ENCODE results near the gene SEMA5B.

SEMA5B gene

GRCh38 chr3:122924056-122924455 lies 103.5 kb downstream of the SEMA5B start:
- DNase-seq (ENCODE audit: low spot score), result no peak

- no peak for DNase-seq (ENCODE audit: low spot score)
Observed at GRCh38 chr3:122923611-122924010, 104.0 kb downstream of the SEMA5B start.

DNA sequence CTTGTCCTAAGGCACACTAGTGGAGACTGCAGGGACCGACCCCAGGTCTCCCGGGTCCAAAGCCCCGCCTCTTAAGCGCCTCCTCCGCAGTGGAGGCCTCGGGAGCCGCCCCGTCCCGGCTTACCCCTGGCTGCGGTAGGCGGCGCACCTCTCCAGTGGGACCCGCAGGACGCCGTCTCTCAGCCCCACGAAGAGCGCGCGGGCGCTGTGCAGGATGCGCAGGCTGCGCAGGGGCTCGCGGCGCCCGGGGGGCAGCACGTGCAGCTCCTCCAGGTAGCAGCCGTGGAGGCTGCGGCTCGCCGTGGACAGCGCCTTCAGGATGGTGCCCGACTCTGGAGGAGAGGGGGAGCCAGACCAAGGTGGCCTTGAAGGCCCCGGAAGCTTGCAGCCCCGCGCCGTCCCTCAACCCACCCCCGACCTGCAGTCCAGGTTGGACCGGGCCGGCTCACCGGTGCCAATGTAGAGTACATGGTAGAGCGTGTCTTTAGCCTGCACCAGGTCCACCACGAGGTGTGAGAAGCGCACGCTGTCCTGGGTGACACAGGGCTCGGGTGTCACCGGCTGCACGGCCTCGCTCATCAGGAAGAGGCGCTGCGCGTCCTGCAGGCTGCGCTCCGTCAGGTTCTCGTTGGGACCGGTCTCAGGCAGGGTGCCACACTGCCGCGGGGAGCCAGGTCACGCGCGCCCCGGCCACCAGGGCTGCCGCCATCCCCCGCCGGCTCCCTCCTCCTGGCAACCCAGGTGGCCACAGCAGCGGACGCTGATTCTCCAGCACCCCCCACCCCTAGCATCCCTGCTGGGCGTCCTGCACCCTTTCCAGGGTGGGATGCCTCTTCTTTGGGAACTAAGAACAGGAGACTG lies 105.5 kb downstream of the SEMA5B start:
- no peak for DNase-seq (ENCODE audit: low spot score)

DNA sequence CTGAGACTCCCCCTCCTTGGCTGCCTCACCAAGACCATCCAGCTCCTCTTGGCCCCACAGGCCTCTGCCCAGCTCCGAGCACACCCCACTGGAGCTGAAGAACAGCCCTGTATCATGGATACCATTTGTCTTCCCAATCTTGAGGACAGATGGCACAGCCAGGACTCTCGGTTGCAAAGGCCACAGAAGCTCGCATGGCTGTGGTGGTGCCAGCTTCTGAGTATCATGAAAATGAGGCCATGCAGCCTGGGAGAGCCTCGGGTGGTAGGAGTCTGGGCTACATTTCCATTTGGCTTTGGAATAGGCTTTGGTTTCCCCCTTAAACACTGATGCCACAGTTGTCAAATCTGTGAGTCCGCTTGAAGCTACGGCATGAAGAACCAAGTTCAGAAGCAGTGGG lies 106.6 kb downstream of the SEMA5B start:
- DNase-seq (ENCODE audit: low spot score), result no peak

DNA sequence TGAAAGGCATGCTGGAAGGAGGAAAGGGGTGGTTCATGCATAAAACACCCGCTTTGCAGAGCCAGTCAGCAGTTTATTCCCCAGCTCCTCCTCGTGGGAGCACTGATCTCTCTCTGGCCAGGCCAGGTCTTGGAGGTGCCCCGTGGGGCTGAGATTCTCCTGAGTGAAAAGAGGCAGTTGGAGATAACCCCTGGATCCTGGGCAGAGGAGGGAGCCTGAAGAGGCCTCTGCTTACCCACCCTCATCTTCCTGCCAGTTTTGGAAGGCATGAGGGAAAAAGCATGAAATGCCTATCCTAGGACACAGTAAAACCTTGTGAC lies 108.3 kb downstream of the SEMA5B start:
- DNase-seq (ENCODE audit: low spot score), result no peak

GRCh38 chr3:122918576-122919290 lies 108.8 kb downstream of the SEMA5B start:
- no peak for DNase-seq (ENCODE audit: low spot score)

GRCh38 chr3:122917412-122917811 lies 110.2 kb downstream of the SEMA5B start:
- no peak for DNase-seq (ENCODE audit: low spot score)

DNA sequence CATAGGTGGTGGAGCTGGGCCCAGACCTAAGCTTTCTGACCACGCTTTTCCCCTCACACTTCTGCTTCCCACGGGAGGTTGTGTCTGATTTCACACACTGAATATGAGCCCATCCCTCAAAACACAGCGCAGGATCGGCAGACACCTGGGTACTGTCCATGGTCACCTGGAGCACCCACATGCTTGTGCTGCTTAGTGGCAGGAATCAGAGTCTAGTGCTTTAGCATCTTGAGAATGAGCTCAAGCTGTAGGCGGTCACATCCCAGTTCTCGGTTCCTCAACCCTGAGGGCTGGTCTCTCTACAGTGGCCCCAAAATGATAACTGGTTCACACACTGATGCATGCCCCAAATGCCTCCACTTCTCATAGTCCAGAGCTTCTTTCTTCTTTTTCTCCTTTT lies 111.0 kb downstream of the SEMA5B start:
- no peak for DNase-seq (ENCODE audit: low spot score)

DNA sequence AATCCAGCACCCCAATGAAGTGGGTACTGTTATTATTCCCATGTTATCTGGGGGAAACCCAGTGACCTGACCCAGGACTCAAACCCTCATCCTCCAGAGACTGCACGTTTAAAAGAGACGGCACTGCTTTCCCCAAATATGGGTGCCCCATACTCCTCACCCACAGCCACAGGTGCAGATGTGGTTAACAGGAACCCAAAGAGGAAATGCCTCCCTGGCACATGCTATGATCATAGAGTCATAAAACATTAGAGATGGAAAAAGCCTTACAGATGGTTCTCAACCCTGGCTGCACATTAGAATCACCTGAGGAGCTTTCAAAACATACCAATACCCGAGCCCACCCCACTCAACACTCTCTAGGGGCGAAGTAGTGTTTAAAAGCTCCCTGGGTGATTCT lies 111.5 kb downstream of the SEMA5B start:
- no peak for DNase-seq (ENCODE audit: low spot score)

DNA sequence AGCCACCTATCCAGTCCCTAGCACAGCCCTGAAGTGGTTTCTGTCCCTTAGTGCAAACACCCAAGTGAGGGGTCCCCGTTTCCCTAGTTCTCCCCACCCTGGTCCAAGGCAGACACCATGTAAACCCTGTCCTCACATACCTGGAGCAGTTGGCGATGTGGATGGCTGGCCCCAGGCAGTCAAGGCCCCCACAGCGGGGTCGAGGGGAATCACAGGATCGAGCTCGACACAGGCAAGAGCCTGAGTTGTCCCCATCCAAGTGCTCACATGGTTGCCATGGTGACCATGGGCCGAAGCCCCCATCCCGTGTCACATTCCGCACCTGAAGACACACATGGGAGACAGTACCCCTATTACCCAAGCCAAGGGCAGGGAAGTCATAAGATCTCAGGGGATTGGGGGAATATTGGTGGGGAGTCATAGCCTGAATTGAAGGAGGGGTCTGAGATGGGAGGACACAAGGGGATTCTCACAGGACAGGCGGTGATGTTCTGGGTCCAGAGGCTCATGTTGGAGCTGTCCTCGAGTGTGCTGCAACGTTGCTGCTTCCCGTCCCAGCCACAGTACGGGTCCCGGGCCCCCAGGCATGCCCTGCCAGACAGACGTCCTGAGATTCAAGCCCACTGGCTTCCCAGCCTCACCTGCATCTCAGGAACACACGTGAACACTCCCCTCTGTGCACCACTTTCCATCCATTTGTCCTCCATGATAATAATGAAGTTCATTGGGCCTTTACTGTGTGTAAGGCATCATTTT lies 112.1 kb downstream of the SEMA5B start:
- no peak for DNase-seq (ENCODE audit: low spot score)

GRCh38 chr3:122913539-122914100 lies 113.9 kb downstream of the SEMA5B start:
- no peak for DNase-seq (ENCODE audit: low spot score)

DNA sequence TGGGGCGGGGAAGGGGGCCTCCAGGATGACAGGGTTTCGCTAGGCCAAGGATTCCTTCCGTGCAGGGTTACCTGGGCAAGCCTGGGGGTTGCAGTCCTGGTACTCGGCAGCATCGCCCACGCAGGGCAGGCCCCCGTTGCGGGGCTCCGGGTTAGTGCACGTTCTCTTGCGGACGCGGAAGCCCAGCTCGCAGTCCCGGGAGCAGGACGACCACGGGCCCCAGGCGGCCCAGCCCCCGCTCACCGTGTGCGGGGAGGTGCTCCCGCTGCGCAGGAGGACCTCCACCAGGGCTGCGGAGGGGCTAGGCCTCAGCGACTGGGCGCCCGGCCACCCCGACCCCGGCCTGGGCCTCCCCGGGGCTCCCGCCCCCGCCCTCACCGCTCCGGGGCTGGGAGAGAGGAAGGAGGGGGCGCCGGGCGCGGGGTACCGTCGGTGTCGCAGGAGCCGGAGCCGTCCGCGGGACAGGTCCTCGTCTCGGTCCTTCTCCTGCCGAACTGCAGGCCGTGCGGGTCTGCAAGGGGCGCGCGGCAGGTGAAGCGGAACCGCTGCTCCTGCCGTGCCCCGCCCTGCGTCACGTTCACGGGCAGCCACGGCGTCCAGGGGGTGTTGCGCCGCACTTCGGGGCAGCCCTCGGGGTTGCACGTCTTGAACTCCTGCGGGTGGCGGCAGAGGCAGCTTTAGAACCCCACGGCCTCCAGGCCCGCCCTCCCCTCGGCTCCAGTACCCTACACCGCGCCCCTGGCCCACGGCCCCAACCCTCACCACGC lies 114.6 kb downstream of the SEMA5B start:
- DNase-seq (ENCODE audit: low spot score), result no peak

GRCh38 chr3:122911901-122912300 lies 115.7 kb downstream of the SEMA5B start:
- no peak for DNase-seq (ENCODE audit: low spot score)

DNA sequence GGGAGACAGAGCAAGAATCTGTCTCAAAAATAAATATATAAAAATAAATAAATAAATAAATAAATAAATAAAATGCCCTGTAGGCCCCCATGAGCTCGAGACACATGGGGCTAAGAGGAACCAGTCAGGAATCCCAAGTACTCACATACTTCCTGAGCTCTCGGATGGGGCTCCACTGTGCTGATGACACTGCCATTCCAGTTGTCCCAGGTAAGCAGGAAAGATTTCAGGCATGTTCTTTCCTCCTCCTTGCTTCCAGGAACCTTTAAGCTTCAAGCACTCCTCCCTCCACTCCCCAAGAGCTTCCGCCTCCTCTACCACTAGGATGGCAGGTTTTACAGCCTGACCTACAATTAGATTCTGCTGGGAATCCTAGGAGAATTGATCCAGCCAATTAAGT lies 119.3 kb downstream of the SEMA5B start:
- DNase-seq (ENCODE audit: low spot score), result no peak

DNA sequence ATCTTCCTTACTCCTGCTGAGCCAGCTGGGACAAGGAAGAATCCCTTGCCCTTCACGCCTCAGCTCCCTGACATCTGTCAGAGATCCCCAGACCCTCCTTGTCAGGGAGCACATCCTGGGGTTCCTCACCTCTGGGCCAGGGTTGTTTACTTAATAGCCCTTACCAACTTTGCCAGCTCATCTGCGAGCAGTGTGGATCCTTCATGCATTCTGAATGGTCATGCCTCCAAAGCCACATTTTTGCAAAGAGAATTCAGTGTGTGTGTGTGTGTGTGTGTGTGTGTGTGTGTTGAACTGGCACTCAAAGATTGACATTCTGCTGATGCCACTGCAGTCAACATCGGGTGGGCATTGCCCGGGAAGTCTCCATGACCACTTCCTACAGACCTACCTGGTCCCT lies 120.1 kb downstream of the SEMA5B start:
- no peak for DNase-seq (ENCODE audit: low spot score)

DNA sequence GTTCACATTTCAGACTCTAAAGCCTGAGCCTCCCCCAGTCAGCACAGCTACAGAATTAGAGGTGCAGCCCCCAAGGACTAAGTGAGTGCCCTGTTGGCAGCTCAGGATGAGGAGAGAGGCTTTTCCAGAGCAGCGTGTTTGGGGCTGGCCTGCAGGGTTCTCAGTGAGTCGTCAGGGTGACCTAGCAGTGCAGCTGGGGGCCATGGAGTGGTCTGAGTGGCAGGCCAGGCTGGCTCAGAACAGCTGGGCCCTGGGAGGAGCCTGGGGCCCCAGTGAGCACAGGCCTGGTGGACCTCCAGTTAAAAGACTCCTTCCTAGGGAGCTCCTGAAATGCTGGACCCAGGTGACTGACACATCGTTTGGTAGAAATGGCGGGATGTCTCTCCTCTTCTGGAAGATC lies 124.4 kb downstream of the SEMA5B start:
- no peak for DNase-seq (ENCODE audit: low spot score)

DNA sequence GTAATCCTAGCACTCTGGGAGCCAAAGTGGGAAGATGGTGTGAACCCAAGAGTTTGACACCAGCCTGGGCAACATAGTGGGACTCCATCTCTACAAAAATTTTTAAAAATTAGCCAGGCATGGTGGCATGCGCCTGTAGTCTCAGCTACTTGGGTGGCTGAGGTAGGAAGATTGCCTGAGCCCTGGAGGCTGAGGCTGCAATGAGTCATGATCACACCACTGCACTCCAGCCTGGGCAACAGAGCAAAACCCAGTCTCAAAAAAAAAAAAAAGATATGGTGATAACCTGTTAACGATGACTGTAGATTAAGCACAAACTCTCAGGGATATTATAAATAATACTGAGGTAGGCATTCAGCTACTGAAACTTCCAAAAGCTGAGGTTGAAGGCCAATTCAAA lies 125.2 kb downstream of the SEMA5B start:
- no peak for DNase-seq (ENCODE audit: low spot score)

DNA sequence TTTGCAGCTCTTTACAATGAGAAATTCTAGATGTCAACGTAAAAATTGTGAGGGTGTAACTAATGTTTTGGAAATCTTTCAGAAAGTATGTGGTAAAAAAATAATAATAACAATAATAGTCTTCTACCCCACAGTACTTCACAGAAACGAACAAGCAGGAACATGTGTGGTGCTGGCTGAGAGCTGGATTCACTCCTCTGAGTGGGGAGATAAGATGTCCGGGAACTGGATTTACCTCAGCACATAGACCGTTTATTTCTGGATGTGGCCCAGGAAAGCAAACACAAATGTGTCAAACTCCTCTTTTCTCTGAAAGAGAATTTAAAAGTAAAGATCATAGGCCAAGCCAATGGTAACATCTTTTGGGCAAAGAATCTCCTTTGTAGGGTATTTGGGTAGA lies 129.3 kb downstream of the SEMA5B start:
- no peak for DNase-seq (ENCODE audit: low spot score)

DNA sequence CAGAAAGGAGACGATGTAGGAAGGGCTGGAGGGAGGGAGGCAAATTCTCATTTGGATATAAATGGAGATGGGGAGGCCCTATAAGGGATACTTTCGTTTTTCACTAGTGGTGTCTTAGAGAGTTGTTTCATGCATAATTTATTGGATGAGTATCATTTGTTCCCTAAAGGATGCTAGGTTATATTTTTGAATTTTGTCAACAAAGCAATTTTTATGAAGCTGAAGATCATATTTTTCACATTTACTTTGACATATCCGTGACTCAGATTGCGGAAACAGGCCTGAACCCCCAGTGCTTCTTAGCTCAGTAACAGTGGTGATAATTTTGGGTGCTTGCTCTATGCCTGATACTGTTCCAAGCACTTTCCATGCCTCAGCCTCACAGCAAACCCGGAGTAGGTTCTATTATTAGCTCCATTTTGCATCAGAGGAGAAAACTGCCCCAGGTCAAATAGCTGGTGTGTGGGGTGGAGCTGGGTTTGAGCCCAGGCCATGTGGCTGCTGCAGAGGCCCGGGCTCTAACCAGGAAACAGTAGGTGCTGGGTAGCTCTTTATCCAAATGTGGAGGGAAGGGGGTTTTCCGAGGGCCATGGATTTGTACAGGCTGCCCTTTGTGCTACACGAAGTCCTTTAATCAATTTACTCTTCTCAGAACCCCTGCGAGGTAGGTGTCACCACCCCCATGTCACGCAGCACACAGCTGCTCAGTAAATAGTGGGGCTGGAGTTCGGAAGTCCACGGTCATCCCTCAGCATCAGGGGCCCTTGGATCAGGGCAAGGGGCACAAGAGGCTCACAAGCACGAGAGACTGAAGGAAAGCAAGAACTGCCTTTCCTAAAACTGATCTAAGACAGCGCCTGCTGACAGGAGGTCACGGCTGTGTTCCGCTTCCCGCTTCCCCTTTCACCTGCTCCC lies 133.6 kb downstream of the SEMA5B start:
- DNase-seq (ENCODE audit: low spot score), result no peak

- DNase-seq (ENCODE audit: low spot score), result no peak
Observed at GRCh38 chr3:122893282-122893681, 134.3 kb downstream of the SEMA5B start.

Measured in putamen (tissue), 1 donor.